ENCODE measurements around the gene AGFG1.

AGFG1 gene

DNA sequence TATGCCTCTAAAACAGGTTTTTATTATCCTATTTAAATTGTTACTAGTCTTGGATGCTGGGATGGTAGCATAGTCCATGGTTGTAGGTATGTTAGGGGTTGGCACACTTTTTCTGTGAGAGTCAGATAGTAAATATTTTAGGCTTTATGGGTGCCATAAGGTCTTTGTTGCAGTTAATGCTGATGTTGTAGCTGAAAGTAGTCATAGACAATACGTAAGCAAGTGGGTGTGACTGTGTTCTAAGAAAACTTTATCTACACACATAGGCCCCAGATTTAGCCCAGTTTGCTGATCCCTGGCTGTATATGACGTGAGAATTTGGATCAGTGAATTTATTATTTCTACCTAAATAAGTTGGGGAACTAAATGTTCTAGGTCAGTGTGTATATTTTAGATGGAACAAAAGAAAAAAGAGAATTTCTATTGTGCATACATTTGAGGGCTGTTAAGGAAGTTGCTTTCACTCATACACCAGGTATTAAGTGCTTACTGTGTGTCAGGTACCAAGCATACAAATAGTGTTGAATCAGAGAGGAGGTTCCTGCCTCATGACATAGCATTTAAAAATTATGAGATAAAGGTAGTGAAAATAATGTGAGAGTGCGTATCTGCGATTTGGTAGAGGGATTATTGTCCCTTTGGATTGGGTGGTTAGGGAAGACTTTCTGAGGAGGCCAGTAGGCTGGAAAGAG lies 39.4 kb downstream of the AGFG1 start:
- TF ChIP-seq CTCF (IDR thresholded peaks at IDR 0.05) = no peak

DNA sequence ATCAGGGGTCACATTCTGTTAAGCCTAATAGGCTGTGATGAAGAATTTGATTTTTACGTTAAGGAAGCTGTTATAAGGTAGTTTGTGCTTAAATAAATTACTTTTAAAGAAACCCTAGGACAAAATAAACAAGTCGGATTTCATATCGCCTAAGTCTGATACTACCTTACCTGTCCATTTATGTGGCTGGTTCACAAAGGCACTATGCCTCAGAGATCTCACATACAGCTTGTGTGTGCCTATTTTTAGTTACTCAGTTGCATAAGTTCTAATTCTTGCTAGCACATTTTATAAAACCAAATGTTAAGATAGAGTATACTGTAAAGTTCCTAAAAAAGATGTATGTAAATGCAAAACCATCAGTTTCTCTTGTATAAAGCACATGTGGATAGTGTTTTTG lies 40.0 kb downstream of the AGFG1 start:
- no peak for TF ChIP-seq CTCF (IDR thresholded peaks at IDR 0.05)

DNA sequence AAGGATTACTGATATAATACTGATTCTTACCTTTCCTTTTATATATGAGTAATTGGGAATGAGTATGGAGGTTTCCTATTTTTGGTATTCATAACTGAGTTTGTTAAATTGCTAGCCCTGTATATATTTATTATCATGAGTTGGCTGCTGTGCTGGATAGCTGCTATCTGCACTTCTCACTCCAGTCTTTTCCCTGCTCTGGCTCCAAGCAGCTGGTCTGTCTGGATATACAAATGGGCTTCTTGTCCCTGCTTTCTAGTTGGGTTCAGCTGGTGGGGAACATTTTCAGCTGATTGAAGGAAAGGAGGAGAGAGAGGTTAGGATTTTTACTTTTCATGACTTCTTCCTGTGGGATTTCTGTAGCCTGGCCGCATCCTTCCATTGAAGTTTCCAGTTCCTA lies 41.2 kb downstream of the AGFG1 start:
- TF ChIP-seq CTCF (IDR thresholded peaks at IDR 0.05) = no peak

DNA sequence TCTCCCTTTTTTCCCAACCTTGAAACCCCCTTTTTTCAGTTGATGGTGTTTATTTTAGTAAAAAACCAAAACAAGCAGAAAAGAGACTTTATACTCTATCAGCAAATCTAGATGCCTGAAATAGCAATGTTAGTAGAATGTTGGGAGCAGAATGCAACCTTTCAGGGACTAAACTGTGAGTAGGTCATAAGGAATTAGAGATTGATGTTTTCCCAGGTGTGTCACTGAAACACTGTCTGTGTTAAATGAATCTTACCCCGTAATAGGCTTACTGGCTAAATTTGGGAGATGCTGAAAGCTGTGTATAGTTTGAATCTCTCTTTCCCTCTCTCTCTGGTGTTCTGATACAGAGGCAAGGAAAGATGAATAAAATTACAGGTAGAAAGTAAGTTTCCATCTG lies 43.8 kb downstream of the AGFG1 start:
- no peak for TF ChIP-seq CTCF (IDR thresholded peaks at IDR 0.05)

DNA sequence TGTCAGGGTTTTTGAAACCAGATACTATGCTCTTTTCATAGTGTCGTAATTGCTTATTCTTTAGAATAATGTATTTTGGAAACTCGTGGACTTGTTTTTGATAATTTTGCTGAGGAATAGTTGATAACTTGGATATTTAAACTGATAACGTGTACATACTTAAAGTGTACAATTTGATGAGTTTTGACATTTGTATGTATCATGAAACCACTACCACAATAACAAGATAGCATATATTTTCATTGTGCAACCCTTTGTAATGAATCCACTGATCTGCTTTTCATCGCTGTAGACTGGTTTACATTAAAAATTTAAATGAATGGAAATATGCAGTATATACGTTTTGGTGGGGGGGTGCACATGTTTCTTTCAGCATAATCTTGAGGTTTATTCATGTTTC lies 45.8 kb downstream of the AGFG1 start:
- TF ChIP-seq CTCF (IDR thresholded peaks at IDR 0.05) = no peak

- TF ChIP-seq CTCF (IDR thresholded peaks at IDR 0.05) = no peak
Measured at GRCh38 chr2:227524665-227525064, 52.7 kb downstream of the AGFG1 start.

DNA sequence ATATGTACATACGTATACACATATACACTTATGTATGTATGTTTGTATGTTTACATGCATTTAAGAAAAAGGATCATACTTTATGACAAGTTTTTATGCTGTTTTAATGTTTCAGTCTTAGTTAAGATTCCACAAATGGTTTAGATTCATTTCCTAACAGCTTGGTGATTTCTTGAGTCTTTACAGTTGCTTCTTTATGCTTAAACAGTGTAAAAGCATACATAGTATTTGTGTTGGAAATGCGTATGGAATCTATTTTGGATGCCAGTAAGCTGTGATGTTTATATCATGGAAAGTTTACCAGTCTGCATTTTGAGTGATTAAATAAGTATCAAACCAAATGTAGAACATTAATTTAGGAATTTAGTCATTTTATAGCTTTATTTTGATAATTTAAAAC lies 55.4 kb downstream of the AGFG1 start:
- TF ChIP-seq CTCF (IDR thresholded peaks at IDR 0.05) = no peak

GRCh38 chr2:227528803-227529202 lies 56.8 kb downstream of the AGFG1 start:
- TF ChIP-seq CTCF (IDR thresholded peaks at IDR 0.05) = no peak

All from LNCAP (cell line).